ENCODE measurements around the gene FGGY.
"Not testable (repeated sequence)": the region's sequence is repeated elsewhere in the genome, so short reads cannot be mapped to it uniquely, and the experiment has no call there.

FGGY gene, protein sequence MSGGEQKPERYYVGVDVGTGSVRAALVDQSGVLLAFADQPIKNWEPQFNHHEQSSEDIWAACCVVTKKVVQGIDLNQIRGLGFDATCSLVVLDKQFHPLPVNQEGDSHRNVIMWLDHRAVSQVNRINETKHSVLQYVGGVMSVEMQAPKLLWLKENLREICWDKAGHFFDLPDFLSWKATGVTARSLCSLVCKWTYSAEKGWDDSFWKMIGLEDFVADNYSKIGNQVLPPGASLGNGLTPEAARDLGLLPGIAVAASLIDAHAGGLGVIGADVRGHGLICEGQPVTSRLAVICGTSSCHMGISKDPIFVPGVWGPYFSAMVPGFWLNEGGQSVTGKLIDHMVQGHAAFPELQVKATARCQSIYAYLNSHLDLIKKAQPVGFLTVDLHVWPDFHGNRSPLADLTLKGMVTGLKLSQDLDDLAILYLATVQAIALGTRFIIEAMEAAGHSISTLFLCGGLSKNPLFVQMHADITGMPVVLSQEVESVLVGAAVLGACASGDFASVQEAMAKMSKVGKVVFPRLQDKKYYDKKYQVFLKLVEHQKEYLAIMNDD

DNA sequence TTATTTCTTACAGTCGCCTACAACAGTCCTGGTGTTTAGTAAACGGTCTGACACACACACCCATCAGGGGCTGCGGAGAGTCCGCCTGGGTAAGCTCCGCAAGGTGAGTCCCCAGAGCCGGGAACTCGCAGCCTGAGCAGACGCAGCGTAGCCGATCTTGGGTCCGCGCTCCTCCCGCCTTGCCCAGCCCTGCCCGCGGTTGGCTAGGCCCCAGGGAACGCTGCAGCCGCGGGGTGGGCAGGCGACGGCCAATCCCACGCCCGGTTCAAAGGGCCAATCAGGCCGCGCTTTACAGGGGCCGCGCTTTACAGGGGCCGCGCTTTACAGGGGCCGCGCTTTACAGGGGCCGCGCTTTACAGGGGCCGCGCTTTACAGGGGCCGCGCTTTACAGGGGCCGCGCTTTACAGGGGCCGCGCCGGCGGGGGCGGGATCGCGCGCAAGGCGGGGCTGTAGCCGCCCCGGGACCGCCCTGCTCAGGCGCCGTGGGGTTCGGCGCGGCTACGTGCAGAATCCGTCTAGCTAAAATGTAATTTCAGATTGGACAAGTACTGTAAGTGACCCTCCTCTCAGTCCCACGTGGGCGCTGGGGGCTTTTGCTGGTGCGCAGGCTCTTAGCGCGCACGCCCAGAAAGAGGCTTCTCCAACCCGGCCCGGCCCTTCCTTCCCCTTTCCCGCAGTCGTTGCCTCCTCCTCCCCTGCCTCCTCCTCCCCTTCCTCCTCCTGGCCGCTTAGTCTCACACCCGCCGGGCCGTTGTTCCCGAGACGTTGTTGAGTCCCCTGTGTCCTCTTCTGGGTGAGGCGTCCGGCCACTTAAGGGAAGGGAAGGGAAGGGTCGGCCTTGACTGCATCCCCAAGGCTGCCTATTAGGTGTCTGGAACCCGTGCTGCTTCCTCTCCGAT, at the start of gene FGGY:
FGGY (plus strand) TSS at position 737 of the 899 bp plus-strand sequence. CDS start 24,456 bp downstream, outside the sequence.
- peak; percentile 62 to 76 (median 74) for DNase-seq (ENCODE audit: low read depth in 3 of 3)

DNA sequence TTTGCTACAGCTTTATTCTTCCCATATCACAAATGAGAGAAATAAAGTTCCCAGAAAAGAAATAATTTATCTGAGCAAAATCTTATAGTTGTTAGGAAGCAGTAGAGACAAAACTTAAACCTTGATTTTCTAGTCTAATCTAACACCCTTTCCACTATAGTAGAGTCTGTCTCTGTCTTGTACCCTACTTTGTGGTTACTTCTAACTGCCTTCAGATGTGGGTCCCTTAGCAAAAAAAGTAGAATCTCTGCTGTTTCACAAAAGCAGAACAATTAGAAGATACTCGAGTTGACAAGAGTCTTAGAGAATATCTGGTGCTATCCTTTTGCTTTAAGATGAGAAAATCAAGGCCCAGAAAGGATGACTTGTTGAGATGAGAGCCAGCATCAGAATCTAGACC, 48.1 kb upstream of the FGGY start:
- no peak for DNase-seq (ENCODE audit: low read depth in 3 of 3)

DNA sequence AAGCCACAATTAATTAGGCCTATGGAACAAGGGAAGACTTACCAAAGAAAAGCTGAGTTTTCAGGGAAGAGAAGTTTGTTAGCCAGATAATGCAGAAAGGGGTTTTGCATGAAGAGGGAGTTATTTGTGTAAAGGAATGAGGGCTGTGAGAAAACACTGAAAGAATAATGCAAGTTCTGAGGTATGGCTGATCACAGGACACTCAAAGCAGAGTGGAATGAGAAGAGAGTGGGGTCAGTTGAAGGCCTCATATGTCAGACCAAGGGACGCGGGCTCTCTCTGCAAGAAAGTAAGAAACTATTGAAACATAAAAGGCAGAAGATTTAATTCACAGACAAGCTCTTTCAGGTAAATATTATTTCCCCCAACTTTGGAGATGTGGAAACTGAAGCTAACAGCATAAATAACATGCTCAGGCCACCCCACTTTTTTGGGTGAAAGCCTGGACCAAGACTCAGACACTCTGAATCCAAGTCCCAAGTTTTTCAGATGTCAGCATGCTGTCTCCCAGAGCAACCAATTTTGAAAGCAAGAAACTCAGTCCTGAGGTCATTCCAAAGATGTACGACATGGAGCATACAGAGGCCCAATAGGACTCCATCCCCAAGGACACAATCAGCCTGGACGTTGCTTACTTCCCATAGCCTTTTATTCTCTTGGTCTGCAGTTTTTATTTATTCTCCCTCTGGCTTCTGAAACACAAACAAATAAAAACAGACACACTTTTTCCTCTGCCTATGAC, 47.3 kb upstream of the FGGY start:
- DNase-seq (ENCODE audit: low read depth in 3 of 3): no peak

DNA sequence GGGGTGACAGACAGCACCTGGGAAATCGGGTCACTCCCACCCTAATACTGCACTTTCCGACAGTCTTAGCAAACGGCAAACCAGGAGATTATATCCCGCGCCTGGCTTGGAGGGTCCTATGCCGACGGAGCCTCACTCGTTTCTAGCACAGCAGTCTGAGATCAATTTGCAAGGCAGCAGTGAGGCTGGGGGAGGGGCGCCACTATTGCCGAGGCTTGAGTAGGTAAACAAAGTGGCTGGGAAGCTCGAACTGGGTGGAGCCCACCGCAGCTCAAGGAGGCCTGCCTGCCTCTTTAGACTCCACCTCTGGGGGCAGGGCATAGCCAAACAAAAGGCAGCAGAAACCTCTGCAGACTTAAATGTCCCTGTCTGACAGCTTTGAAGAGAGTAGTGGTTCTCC, 45.8 kb upstream of the FGGY start:
- not testable (repeated sequence) for DNase-seq (ENCODE audit: low read depth in 3 of 3)

DNA sequence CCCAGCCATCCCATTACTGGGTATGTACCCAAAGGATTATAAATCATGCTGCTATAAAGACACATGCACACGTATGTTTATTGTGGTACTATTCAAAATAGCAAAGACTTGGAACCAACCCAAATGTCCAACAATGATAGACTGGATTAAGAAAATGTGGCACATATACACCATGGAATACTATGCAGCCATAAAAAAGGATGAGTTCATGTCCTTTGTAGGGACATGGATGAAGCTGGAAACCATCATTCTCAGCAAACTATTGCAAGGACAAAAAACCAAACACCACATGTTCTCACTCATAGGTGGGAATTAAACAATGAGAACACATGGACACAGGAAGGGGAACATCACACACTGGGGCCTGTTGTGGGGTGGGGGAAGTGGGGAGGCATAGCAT, 40.5 kb upstream of the FGGY start:
- DNase-seq (ENCODE audit: low read depth in 3 of 3): not testable (repeated sequence)

DNA sequence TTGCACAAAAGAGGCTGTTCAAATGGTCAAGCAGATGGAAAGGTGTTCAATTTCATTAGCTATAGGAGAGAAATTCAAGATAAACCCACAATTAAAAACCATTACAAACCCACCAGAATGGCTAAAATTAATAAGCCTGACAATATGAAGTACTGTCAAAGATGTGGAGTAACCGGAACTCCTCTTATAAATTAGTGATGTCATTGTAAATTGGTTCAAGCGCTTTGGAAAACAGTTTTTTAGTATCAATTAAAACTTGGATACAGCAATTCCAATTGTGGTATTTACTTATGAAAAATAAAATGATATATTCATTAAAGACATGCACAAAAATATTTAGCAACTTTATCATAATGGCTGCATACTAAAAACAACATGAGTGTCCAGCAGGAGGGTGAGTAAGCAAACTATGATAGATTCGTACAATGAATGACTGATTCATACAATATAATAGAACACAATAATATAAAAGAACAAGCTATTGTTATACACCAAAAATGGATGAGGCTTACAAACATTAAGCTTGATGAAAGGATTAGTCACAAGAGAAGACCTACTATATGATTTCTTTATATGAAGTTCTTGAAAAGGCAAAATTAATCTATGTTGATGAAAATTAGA, 38.4 kb upstream of the FGGY start:
- DNase-seq (ENCODE audit: low read depth in 3 of 3): no peak

DNA sequence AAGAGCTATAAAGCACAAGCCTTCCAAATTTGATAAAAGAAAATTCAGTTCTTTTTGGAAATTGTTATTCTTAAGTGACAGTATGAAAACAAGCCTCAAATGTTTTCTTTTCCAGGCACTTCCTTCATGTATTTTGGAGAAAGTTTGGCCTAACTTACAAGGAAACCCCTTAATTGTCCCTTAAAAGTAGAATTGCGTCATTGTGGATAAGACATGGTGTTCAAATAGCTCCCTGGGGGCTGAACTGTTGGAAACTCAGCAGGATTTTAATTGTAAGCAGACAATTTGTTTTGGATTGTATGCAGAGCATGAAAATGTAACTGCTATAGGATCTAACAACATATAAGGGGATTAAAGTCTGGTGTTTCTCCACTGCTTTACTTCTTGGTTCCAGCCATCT, 35.4 kb upstream of the FGGY start:
- no peak for DNase-seq (ENCODE audit: low read depth in 3 of 3)

DNA sequence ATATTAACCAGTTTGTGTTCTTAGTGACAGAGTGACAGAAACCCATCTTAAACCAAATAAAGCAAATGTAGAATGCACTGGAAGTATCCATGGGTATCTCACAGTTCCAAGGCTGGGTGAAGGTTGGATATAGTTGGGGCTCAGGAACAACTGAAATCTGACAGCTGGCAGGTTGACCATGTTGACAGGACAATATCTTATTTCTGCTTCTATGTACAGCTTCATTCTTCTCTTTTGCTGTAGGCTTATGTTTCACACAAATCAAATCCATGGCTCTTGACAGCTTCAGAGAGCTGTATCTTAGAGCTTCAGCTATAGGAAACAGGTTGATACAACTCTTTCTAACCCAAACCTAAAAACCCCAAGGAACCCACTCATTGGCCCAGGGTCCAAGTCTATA, 34.3 kb upstream of the FGGY start:
- no peak for DNase-seq (ENCODE audit: low read depth in 3 of 3)

DNA sequence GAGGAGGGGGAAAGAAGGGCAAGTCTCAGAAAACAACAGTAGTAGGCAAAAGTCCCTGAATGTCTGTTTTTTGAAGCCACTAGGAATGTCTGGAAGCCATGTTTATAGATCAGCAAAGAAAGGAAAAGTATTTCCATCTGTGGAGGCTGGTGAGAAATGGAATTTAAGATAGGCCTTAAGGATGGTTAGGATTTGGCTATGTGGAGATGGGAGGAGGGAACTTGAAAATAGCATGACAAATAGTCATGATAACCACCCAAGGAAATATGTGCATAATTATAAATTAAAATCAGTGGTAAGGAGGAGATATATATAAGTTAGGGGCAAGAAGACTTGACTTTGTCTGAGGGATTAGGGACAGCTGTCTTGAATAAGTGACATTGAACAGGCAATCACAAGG, 33.8 kb upstream of the FGGY start:
- no peak for DNase-seq (ENCODE audit: low read depth in 3 of 3)

DNA sequence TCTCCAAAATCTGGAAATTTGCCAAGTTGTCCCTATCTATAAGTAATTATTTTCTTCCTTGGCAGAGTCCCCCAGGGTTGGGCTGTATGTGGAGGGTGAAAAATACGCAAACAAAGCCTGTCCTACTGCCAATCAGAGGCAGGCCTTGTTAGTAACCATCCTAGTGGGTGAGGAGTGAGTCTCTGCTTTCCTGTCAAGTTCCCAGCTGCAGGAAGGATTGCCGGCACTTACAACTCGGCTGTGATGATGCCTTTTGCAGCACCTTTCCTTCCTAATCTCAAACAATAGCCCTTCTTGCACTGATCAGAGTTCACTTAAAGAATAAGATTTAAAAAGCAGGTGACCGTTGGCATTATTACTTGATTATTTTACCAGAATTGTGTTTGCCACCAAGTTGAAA, 31.3 kb upstream of the FGGY start:
- no peak for DNase-seq (ENCODE audit: low read depth in 3 of 3)

DNA sequence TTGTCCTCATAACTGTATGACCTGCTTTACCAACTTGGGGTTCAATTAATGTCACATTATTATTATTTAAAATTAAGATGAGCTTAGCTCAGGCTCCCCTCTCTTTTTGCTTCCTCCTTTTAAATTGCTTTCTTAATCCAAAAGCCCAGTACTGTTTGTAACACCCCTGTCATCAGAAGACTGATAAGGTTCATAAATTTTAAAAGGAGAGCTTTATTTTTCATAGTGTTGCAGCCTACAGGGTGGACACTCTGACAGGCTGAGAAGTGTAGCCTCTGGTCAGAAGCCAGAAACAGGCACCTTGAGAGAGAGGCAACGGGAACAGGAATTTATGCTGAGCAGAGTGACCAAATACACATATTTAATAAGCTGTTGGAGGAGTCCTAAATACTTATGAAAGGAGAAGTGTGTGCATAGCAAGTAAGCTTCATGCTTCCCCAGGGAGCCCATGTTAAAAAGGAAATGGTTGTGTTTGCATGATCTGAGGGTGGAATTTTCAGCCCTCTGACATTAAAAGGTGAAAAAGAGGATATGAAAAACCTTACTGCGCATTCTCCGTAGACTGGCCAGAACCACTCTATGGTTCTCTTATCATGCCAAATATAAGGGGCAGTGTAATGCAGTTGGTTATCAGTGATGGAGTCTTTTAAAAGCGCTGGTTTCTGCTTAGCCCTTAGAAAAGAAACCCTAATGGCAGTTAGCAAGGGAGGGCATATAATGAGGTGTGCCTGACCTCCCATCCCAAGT, 30.5 kb upstream of the FGGY start:
- no peak for DNase-seq (ENCODE audit: low read depth in 3 of 3)

DNA sequence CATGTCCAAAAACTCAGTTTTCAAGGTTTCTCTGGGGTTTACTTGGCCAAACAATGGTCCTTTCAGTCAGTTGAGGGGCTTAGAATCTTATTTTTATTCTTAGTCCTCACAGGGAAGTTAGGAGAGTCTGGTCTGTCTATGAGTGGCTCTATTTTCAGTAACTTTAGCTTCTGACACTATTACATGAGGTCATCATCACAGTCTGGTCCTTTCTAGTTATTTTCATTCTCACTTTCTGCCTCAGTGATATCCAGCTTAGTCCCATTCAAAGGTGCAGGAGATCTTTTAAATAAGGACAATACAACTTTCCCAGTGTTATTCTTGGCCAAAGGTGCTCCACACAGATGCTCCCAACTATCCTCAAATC, 30.0 kb upstream of the FGGY start:
- DNase-seq (ENCODE audit: low read depth in 3 of 3): no peak

DNA sequence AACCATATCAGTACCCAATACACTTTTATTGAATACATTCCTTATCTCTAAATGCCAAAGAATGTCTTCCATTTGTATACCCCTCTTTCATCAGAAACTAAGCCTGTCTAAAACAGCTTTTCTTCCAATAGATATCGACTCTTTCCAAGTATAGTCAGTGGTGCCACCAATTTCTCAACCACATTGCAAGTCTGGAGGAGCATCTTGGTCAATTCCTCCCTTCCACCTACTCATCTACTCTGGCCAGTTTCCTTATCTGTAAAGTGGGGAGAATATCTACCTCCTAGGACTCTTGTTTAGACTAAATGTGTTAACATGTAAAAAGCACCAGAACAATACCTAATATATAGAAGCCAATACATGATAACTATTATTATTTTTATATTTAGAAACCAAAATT, 28.5 kb upstream of the FGGY start:
- no peak for DNase-seq (ENCODE audit: low read depth in 3 of 3)

DNA sequence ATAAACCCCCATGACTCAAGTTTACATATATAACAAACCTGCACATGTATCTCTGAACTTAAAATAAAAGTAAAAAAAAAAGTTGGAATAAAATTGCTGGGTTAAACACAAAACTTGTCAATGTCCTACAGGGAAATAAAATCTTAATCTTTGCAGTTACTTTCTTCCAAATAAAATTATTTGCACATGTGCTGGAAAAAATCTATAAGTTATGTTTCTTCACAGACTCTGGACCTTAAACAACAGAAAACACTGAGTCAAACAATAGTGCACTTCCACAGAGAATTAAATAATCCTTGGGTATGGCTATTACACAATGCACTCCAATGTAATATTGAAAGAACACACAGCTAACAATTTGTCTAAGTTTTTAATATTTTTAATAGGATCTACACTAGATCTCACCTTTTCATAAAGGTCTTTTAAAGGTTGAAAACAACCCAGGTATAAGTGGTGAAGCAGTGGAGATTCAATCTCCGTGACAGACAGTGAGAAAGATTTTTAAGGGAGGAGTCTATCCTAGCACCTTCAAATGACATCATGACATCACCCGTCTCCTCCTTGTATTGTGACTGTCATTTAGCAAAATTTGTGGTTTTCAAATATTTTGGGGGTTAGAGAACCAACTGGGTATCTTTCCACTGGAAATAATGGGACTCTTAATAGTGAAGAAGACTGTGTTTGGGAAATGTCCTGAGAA, 25.2 kb upstream of the FGGY start:
- no peak for DNase-seq (ENCODE audit: low read depth in 3 of 3)

DNA sequence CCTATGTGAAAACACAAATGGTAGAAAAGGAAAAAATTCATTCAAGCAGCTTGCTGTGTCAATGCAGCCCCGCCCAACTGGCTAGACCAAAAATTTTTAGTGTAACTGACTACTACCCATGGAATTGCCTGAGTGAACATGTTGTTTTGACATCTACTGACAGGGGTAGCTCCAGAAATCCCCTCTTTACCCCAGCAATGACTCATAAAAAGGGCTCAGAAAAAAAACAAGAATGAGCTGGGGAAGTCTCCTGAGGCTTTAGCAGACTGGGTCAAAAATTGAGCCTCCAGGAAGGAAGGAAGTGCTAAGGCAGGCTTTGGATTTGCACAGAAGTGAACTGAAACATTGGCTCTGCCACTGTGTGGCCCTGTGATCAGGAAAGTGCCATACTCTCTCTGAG, 24.4 kb upstream of the FGGY start:
- DNase-seq (ENCODE audit: low read depth in 3 of 3): no peak

DNA sequence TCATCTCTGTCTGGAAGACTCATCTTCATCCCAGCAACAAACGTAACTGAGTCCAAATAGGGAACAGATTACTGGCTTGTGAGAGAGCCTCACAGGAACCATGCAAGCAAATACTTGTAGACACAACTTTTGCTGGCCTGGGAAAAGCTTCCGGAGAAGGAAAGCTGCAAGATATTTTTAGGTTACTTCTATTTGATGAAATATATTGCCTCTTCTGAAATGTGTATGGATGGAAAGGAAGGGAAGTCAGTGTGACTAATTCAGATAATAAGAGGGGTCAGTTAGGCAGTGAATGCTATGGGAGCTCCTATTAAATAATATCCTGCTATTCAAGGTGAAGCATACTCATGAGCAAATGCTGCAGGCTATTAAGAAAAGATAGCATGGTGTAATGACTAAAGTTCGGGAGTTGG, 20.4 kb upstream of the FGGY start:
- no peak for DNase-seq (ENCODE audit: low read depth in 3 of 3)

DNA sequence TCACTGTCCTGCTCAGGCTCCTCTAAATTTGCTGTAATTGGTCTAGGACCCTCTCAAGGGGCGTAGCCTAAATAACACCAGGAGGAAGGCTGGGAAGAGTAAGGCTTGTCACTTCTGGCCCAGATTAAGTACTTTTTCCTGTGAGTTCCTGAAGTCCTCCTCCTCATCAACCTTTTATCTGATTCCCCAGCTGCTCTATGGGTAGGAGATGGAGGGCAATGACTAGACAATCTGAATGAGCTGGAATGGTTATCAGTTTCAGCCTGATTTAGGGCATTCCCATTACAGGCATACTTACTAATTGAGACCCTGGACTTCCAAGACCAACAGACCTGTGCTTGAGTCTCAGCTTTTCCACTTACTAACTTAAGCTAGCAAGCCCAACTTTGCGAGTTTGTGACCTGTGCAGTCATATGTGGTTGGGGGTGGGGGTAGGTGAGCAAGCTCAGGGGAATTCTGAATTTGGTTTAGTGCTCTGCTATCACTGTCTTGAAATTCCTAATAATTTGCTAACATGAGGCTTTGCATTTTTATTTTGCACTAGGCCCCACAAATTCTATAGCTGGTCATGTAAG, 18.0 kb upstream of the FGGY start:
- no peak for DNase-seq (ENCODE audit: low read depth in 3 of 3)

DNA sequence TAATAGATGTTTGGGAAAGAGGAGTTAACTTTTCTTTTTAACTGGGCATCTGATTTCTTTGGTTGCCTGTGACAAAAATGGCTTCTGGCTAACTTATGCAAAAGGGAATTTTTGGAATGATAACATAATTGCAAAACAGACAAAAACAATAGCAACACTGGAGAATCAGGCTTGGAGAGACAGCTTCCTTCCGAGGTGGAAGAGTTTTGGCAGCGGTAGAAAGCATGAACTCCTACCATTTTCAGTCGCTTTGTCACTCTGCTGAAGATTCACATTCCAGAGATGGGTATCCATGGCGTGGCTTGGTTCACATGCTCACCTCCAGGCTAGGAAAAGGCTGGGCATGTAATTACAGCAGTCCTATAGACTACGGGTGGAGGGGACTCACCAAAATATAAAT, 17.2 kb upstream of the FGGY start:
- DNase-seq (ENCODE audit: low read depth in 3 of 3): no peak

DNA sequence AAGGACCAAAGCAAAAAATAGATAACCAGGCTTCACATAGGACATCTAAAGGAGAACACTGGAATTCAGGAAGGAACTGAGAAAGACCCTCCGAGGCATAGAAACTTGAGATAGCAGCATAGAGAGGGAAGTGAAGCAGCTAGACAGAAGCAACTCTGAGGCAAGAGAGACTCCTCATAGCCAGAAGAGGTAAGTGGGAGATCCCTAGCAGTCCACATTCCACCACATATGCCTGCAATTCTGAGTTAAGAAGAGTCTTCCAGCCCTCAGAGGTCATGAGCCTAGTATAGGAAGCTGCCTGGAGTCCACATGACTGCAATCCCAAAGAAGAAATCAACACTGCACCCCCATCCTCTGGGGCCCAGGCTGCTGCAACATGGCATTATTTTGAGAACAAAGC, 13.9 kb upstream of the FGGY start:
- DNase-seq (ENCODE audit: low read depth in 3 of 3): no peak

DNA sequence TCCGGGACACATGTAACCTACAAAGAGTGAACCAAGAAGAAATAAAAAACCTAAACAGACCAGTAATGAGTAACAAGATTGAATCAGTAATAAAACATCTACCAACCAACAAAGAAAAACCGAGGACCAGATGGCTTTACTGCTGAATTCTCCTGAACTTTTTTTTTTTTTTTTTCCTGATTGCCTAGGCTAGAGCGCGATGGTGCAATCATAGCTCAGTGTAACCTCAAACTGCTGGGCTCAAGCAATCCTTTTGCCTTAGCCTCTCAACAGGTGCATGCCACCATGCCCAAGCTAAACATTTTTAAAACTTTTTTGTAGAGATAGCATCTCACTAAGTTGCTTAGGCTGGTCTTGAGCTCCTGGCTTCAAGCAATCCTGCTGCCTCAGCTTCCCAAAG, 11.2 kb upstream of the FGGY start:
- DNase-seq (ENCODE audit: low read depth in 3 of 3): no peak
